OCI-LY3 (cell line): ENCODE results near the gene GPR37L1.

Experiments
- EZH2phosphoT487 ChIP-seq: fragments of 200-600 bp; shearing (Covaris generic); IDR thresholded peaks from 2 replicates; pipeline ENCODE4 v1.6.1; 2018; ENCODE audit warnings: antibody characterized with exemption, mixed run types, low read depth
- TF ChIP-seq, protein P1 (sequence below): fragments of 200-600, 300-600 bp; sonication (generic); IDR thresholded peaks from 2 replicates; pipeline ENCODE4 v1.5.1; 2014; ENCODE audit warnings: antibody characterized with exemption, low read length, low read depth

DNA sequence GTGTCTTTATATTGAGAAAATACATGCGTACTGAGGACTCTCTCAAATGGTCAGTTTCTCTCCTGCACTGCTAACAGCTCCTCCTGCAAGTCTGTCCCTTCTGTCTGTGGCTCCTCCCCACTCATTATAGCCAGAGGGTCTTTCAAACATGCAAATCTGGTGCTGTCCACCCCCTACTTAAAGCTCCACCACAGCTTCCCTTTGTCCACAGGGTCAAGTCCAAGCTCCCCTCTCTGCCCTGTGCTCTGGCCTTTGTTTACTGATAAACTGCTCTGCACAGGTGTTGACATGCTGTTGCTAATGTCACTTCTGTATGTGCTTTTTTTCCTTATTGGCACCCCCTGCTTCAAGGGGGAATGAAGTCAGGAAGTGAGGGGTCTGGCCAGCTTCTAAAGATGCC is 47.7 kb upstream of the GPR37L1 start:
- TF ChIP-seq, protein P1, sequence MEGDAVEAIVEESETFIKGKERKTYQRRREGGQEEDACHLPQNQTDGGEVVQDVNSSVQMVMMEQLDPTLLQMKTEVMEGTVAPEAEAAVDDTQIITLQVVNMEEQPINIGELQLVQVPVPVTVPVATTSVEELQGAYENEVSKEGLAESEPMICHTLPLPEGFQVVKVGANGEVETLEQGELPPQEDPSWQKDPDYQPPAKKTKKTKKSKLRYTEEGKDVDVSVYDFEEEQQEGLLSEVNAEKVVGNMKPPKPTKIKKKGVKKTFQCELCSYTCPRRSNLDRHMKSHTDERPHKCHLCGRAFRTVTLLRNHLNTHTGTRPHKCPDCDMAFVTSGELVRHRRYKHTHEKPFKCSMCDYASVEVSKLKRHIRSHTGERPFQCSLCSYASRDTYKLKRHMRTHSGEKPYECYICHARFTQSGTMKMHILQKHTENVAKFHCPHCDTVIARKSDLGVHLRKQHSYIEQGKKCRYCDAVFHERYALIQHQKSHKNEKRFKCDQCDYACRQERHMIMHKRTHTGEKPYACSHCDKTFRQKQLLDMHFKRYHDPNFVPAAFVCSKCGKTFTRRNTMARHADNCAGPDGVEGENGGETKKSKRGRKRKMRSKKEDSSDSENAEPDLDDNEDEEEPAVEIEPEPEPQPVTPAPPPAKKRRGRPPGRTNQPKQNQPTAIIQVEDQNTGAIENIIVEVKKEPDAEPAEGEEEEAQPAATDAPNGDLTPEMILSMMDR = no peak
- TF ChIP-seq EZH2phosphoT487 = no peak
